Hematopoietic multipotent progenitor cell treated with erythropoietin and hydrocortisone succinate and interleukin-3 and kit ligand, for 17 days (in vitro differentiated cells): ENCODE data around the gene ATPAF2.
A peak's percentile ranks its signal among the peaks of the same experiment; 100 is the strongest.

Source experiments
- DNase-seq: peaks from one replicate; pipeline ENCODE4 v3.0.0-alpha.2; 2015; ENCODE audit warnings: low spot score

ATPAF2 gene

DNA sequence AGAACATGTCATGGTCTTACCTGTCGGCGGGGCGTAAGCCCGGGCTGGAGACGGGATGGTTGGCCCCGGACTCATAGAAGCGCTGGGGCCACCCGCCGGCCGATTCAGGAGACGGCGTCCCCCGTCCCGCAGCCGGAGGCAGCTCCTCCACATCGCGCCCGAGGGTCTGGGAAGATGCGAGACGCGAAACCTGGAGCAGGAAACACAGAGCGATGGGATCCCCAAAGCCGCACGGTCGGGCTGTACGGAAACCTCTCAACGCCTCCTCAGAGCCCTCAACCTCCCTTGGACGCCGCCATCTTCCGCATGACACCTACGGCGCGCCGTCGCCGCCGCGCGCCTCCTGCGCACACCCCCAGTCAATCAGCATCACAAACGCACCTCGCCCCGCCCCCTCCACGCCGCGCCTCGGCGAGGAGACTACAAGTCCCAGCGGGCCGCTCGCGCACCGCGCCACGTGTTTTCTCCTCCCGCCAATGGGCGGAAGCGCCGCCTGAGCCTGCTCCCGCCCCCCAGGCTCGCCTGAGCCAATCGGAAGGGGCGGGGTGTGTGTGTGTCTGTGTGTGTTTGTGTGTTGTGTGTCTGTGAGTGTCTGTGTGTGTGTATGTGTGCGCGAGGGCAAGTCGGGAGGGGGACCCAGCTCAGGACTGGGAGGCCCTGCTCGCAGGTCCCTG, at the start of gene ATPAF2, which contains the start of gene GID4:
TSS of gene ATPAF2 (minus strand) at position 308 of the 674 bp plus-strand sequence. CDS start at position 153, 155 bp downstream.
TSS of gene GID4 (plus strand) at position 548 of the 674 bp plus-strand sequence. CDS start at position 605, 57 bp downstream.
- peak; percentile 99 for DNase-seq

DNA sequence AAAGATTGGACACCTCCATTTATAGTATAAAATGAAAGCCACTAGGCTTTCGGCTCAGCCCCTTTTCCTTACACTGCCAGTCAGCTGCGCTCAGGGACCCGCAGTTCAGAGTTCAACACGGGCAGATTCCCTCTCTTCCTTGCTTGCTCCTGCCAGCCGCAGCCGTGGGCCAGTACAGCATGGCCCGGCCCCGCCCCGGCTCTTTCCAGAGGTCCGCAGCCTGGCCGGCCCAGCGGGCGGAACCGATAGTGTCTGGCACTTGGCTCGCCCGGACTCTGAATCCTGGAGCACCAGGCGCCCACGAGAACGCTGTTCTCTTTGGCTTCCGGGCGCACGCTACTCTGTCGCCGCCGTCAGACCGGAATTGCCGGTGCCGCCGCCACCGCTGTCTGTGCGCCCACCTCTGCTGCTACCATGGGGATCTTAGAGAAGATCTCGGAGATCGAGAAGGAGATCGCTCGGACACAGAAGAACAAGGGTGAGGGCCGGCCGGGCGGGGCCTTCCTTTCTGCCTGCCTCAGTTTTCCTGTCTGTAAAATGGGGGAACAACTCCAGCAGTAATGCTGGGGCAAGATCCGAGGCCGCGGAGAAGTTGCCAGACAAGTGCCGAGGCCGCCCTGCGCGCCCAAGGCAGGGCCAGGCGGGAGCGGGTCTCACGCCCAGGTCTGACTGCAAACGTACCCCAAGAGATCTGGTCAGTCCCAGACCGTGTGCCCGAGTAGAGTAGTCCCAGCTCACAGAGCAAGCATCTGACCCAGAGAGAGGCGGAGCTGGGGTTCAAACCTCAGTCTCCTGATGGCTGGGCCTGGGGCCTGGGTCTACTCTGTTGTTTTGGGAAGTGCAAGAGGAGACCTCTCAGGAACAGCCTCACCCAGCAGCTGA, 48.9 kb upstream of the ATPAF2 start, which contains the start of gene DRG2:
TSS of gene DRG2 (plus strand) at position 339 of the 882 bp plus-strand sequence. CDS start at position 415, 76 bp downstream.
- DNase-seq, result peak; percentile 91

DNA sequence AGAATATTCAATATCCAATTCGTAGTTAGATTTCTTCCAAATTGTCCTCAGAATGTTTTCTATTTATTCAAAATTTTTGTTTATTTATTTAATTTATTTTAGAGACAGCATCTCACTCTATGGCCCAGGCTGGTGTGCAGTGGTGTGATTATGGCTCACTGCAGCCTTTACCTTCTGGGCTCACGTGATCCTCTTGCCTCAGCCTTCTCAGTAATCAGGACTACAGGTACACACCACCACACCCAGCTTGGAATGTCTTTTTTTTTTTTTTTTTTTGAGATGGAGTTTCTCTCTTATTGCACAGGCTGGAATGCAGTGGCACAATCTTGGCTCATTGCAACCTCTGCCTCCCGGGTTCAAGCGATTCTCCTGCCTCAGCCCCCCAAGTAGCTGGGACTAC, 45.3 kb upstream of the ATPAF2 start:
- DNase-seq, result no peak

DNA sequence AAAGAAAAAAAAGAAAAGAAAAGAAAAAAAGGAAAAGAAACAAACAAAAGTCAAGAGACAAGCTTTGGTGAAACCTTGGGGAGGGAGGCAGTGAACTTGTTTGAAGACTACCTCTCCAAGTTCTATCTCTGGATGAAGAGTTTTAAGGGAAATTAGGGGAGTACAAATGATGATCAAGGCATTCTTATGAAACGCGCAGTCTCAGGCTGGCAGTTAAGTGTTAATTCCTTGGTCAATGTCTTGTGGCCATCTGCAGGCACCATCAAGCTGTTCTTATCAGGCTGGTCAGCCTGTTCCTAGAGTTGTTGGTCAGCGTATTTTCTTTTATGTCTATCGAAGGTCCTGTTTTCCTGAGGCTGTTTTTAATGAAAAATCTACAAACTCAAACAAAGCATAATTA, 40.6 kb upstream of the ATPAF2 start:
- DNase-seq, result no peak

DNA sequence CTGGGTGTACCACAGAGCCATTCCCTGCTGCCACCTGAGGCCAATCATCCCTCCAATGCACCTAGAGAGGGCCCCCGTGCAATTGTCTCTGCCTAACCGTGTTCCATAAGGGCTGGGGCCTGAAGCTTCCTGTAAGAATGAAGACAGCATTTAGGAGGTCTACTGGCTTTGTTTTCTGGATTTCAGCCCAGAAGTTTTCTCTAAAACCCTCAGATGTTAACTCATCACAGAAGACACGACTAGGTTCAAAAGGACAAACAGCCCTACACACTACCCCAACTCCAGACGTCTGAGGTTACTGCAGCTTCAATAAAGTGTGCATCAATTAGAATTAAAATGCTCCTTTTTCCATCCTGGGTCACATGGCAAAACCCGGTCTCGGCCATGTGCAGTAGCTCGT, 38.0 kb upstream of the ATPAF2 start:
- no peak for DNase-seq

DNA sequence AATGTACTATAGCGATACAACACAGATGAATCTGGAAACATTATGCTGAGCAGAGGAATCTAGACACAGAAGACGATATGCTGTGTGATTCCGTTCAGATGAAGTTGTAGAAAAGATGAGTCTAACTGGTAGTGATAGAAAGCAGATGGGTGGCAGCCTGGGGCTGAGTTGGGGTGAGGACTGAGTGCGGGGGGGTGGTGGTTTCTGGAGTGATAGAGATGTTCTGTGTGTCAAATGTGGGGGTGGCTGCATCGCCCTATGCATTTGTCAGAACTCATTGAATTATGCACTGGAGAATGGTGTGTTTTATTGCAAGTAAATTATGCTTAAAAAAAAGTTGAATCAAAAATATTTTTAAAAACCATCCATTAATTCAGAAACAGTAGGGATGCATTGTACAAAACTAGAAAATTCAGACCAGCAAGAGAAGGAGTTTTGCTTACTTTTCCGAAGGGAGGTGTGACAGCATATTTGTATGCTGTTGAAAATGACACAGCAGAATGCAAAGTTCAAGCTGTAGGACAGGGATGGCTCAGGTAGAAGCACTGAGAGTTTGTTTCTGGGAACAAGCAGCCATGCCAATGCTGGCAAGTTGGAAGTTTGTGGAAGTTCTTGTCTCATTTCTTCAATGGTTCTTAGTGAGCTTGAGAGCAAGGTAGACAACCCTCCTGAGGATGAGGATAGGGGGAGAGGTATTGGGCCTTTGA, 35.8 kb upstream of the ATPAF2 start:
- no peak for DNase-seq

DNA sequence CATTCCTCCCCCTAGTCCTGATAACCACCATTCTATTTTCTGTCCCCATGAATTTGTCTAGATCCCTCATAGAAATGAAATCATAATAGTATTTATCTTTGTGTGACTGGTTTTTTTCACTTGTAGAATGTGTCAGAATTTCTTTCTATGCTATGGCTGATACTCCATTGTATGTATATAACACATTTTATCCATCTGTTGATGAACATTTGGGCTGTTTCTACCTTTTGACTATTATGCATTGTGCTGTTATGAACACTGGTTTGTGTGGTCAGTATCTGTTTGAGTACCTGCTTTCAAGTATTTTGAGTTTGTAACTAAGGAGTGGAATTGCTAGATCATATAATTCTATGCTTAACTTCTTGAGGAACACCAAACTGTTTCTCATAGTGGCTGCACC, 32.8 kb upstream of the ATPAF2 start:
- DNase-seq, result no peak

DNA sequence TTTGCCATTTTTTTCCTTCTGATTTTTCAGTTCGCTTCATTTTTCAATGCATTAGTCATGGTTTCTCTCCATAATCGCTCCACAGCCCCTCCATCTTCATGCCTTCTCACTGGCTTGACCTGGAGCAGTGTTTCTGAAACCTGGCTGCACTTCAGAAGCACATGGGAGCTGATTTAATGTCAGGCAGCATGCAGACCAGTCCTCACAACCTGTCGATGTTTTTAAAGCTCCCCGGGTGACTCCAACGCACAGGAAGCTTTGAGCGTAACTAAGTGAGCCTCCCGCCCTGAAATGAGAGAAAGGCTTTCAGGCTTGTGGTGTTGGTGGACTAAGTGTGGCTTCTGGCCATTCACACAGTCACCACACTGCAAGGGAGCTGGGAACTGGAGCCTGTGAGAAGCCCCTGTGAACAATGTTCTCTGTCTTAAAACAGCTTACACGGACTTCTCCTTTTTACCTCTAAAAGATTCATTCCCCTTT, 31.9 kb upstream of the ATPAF2 start:
- DNase-seq, result no peak

DNA sequence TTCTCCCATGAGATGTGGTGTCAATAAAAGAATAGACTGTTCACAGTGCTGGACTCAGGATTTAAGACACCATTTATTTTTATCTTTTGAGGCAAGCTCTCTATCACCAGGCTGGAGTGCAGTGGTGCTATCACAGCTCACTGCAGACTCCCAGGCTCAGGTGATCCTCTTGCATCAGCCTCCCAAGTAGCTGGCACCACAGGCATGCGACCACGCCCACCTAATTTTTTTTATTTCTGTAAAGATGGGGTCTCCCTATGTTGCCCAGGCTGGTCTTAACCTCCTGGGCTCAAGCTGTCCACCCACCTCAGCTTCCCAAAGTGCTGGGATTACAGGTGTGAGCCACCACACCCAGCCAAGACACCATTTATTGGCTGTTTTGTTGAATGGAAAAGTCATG, 30.1 kb upstream of the ATPAF2 start:
- DNase-seq, result no peak

DNA sequence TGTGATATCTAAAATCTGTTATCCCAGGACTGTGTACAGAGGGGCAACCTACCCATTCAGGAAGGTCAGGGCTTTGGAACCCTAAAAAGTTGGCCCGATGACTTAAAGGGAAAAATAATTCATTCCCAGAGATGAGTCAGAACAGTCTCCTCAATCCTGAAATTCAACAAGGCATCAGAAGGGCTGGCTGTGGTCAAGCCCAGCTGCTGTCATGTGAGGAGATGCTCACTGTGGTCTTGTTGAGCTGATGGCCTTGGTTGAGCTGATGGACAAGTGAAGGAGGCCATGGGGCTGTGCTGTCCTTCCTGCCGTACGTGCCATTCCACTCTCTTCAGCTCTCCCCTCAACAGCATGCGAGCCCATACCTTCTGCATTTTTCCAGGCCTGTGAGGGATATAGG, 27.9 kb upstream of the ATPAF2 start:
- no peak for DNase-seq

DNA sequence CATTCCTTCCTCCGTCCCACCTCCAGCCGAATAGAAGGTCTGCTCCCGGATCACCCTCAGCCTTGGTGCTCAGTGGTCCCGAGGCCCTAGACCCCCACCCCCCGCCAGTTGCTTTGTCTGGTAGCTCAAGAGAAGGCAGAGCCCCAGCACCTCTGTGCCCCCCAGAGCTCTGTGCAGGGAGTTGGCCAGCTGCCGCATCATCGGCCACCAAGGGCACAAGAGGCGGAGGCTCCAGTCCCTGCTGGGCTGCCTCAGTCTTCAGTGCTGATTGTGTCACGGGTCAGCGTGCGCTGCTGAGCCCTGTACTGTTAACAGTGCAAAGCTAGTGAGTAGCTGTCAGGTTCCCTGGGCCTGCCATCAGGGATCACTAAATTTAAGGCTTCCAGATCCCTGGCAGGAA, 26.6 kb upstream of the ATPAF2 start:
- no peak for DNase-seq

DNA sequence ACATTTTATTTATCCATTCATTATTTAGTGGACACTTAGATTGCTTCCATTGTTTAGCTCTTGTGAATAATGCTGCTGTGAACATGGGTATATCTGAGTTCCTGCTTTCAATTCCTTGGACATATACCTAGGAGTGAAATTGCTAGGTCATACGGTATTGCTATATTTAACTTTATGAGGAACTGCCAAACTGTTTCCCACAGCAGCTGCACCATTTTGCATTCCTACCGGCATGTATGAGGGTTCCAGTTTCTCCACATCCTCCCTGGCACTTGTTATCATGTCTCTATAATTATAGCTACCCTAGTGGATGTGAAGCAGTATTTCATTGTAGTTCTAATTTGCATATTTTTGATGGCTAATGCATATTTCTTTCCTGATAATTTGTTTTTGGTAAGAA, 25.1 kb upstream of the ATPAF2 start:
- DNase-seq, result no peak

DNA sequence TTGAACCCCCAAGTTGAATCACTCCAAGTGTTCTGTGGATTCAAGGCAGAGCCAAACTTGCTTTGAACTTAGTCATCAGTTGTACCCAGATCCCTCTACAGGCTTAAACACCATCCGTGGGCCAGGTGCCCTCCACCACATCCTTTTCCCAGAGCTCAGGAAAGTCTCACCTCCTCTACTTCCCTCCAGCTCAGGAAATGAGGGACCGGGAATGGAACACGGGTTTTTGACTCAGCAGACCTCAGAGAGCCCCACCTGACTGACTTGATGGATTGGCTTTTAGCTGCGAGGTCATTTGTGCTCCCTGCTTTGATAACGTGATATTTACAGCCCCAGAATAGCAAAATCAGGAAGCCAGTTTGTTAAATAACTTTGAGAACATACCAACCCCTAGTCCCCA, 20.3 kb upstream of the ATPAF2 start:
- DNase-seq, result no peak

DNA sequence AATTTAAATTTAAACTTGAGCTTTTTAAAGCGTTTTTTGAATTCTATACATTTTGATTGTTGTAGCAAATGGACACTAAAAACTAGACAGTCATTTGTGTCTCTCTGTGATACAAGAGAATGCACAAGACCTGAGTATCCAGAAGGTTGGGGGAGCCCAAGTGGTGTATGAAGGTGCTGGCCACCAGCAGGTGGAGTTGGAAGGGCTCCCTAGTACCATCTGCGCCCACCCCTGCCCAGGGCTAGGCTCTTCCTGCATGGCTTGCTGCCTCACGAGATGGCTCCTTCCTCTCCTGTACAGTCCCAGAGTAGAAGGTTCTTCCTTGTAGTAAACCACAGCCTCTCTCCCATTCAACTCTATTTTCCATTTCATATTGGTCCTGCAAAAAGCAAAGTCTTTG, 17.2 kb upstream of the ATPAF2 start:
- DNase-seq, result no peak

DNA sequence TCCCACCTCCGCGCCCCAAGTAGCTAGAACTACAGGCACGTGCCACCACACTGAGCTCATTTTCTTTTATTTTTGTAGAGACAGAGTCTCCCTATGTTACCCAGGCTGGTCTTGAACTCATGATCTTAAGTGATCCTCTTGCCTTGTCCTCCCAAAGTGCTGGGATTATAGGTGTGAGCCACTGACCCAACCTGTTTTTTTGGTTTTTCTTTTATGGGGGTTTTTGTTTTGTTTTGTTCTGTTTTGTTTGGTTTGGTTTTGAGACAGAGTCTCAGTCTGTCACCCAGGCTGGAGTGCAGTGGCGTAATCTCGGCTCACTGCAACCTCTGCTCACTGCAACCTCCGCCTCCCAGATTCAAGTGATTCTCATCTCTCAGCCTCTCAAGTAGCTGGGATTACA, 16.6 kb upstream of the ATPAF2 start:
- DNase-seq, result no peak

DNA sequence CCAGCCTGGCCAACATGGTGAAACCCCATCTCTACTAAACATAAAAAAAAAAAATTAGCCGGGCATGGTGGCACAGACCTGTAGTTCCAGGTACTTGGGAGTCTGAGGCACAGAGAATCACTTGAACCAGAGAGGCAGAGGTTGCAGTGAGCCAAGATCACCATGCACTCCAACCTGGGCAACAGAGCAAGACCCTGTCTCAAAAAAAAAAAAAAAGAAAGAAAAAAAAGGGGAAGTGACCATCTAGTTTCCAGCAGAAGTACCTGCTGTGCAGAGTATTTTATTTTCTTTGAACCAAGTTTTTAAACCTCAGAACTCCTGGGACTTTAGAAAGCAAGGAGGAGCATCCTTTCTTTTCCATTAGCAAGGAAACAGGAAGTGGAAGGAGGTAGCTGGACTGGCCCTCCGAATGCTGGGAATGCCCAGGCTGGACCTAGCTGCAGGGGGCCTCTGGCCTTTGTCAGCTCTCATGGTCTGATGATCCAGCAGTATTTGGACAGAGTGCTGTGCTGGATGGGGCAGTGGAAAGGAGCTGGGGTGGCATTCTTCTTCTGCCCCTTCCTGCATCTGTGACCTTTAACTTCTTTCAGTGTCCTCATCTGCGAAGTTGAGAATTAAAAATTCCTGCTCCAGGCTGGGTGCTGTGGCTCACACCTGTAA, 6.9 kb upstream of the ATPAF2 start:
- DNase-seq, result no peak

DNA sequence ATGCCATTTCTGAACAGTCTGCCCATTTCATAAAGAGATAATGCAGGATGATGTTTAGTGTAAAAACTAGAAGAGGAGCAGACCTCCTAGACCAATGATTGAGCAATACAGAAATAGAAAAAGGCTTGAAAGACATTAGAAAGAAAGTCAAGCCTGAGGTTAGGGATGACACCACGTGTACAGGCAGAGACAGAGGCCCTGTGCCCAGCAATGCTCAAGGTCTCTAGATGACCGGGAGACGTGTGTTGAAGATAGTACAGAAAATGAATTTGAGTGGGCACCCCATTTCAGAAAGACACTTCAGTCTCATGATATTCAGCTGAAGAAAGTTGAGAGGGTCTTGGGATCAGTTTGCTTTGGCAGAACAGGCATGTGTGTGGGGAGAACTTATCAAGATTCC, 5.6 kb upstream of the ATPAF2 start:
- DNase-seq, result no peak

DNA sequence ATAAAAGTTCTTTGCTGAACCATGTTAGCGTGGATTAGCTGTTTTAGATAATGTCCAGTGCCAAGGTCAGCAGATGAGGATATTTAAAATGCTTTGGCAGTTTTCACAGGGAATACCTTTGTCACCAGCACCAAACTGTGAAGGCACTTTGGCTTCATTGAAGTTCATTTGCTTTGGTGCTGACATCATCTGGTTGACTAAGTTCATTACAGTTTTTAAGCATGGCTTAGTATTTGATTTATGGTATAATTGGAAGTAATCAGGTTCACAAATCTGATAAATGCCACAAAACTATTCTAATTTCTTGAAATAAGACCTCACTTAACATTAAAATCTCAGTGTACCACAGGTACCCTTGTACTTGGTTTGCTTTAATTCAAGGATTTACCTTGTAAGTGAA, 4.5 kb upstream of the ATPAF2 start:
- peak; percentile 31 for DNase-seq

DNA sequence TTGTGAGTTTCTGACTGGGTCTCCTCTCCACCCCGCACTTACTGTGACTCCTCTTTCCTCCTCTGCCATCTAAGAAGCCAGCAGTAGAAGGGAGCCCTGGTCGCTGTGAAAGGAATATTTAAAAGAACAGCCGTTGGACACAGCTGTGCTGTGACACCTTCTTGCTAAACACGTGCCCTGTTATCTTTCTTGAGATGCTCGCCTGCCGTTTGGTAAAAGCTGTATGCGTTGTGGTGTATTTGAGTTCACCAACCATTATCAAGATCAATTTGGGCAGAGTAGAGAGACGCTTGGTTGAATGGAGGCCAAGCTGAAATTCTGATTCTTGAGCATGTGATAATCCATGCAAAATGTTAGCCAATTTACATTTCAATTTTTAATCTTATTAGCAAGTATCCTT, 4.0 kb upstream of the ATPAF2 start:
- peak; percentile 48 for DNase-seq

DNA sequence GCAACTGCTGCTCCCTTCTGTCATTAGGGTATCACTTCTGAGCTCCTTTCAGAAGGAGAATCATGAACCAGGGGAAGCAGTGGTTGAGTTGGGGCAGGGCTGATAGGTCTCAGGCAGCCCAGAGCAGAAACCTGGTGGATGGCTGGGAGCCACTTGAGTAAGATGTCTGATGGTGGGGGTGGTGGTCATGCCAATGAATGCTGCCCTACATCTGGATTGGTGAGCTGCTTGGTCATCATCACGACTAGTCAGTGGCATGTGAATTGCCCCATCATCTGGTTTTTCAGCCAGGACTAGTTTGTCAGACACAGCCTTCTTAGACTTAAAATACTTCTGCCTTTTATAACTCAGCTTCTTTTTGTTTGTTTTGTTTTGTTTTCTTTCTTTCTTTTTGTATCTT, 2.8 kb upstream of the ATPAF2 start:
- peak; percentile 26 for DNase-seq

DNA sequence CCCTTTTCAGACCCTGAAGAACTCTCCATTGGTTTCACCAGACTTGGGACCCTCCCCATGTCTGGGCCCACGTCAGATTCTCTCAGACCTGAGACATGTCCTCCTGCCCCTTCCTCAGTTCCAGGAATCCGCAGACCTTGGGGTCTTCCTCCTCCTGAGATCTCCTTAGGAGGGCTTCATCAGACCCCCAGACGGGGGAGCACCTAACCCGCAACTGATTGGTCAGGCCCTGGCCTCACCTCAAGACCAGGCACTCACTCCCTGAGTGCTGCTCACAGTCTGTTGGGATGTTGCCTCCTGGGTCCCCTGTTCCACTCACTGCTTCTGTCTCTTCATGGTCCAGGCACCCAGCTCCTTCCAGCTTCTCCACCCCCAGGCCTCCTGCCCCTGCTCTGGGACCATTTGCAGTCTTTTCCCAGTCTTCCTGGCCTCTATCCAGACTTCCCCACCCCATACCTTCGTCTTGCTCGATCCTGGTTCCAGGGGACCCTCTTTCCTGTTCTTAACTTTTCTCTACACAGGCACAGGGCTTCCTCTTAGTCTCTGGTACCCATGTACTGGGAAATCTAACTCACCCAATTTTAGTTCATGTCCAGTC, 1.4 kb upstream of the ATPAF2 start:
- DNase-seq, result peak; percentile 16
